ENCODE data around the gene ATP6V0B.

GRCh38 chr1:43944860-43945259 lies 29.9 kb upstream of the ATP6V0B start:
- no peak for TF ChIP-seq CTCF (IDR thresholded peaks at IDR 0.05)
- TF ChIP-seq POLR2A (IDR thresholded peaks at IDR 0.05), result no peak

All from lower leg skin (tissue), 3 donors.